Limb (tissue), 2 donors: ENCODE results near the gene CEP41.

ENCODE experiments used
- DNase-seq, 2 donors: peaks; one replicate each; pipeline ENCODE4 v3.0.0-alpha.2; 2016; ENCODE audit errors: extremely low spot score in 2 of 2

CEP41 gene

DNA sequence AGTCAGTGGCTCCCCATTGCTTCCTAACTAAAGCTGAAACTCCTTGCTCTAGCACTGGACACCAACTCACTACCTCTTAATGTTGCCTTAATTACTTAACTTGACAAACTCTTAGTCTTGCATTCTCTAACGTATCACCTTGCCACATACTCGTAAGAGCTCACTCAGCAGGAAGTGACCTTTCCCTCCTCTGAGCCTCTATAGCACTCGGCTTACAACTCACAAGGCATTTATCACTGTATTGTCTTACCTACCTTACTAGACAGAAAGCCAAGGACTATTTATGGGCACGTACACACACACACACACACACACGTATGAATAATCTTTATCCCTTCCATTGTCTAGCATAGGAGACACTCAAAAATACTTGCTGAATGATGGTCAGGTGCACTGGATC lies 21.2 kb downstream of the CEP41 start:
- no peak for DNase-seq

DNA sequence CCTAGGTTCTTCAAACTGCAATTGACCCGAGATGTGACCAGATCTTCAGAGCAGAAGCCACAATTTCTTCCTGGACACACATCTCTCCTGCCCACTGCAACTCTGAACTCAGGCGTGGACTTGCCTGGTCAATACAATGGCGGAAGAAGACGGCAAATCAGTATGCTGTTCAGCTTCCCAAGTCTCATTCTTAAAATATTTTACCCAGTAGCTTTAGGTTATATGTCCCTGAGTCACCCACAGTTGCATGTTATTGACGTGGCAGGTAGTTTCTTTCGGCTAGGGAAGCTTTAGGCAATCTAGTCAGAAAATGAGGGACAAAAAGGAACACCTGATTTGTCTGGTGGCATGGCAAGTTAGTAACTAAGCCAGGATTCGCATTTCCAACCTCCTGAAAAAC lies 22.5 kb downstream of the CEP41 start:
- no peak for DNase-seq

DNA sequence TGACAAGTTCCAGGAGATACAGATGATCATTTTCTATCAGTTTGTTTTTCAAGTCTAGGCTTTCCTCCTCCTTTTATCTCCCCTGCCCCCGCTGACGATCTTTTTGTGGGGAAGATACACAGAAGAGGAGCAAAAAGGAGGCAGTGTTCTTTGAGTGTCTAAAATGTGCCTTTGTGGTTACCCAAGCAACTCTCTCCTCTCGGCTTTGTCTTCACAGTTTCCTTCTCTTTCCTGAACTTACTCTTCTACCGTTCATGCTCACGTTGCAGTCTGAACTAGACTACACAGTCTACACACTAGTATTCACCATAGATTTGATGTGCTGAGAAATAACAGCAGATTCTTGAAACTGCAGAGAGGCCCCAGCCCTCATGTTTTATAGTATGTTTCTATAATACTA lies 23.6 kb downstream of the CEP41 start:
- DNase-seq = no peak

DNA sequence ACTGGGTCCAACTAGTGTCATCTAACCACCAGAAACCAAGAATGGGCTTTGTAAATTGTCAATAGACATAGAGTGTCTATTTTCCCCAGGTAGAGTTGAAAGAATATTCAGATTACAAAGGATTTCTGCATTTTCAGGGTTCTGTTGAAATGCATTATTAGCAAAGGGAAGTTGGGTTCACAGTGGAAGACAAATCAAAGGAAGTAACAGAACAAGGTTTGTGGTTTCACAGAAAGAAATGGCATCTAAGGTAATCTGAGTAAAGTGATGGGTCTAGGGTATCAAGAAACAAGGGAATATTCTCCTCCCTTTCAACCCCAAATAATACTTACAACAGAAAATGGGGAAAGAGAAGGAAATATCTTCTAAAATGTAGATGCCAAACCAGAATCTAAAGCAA lies 25.8 kb downstream of the CEP41 start:
- DNase-seq = no peak

DNA sequence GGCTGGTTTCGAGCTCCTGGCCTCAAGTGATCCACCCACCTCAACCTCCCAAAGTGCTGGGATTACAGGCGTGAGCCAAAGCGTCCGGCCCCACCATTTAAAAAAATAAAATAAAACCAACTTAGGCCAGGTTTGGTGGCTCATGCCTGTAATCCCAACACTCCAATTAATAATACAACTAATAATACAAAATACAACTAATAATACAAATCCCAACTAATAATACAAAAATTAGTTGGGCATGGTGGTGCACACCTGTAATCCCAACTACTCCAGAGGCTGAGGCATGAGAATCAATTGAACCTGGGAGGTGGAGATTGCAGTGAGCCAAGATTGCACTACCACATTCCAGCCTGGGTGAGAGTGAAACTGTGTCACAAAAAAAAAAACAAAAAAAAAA lies 27.6 kb downstream of the CEP41 start:
- no peak for DNase-seq

DNA sequence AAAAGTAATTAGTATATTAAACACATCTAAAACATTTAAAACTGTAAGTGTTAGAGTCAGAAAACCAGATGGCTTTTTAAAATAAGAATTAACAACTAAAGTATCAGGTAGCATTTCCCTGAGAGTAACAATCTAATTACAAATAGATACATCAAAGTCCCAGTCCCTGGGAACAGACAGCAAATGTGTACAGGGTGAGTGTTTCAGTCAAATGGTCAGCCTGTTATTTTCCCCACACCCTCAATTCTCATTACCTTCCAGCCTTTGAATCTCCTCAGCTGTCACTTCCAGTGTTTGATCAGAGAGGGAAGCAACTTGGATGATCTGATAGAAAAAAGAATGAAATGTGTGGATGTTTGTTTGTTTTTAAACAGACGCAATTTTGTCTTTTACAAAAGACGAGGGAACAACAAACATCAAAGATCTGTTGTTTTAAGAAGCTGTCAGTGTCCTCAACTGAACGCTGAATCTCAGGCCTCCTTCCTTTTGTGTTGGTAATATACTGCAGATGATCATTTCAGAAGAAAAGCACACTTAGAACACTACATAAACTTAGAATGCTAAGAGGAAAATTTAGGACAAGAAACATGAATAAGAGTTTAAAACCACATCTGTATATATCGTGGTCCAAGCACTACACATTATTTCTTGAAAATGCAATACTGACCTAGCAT lies 29.8 kb downstream of the CEP41 start:
- DNase-seq = no peak

DNA sequence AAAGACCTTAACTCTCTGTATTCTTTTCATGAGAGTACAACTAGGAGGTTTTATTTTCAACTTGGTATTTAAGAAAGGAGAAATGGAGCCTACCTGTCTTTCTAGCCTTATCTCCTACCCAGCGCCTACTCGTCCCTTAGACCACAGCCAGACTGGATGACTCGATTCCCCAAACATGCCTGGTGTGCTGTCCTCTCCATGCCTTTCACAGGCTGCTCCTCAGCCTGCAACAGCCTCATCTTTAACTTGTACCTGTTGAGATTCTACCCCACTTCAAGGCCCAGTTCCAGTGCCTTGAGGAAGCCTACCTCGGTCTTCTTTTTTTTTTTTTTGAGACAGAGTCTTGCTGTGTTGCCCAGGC lies 31.1 kb downstream of the CEP41 start:
- no peak for DNase-seq

DNA sequence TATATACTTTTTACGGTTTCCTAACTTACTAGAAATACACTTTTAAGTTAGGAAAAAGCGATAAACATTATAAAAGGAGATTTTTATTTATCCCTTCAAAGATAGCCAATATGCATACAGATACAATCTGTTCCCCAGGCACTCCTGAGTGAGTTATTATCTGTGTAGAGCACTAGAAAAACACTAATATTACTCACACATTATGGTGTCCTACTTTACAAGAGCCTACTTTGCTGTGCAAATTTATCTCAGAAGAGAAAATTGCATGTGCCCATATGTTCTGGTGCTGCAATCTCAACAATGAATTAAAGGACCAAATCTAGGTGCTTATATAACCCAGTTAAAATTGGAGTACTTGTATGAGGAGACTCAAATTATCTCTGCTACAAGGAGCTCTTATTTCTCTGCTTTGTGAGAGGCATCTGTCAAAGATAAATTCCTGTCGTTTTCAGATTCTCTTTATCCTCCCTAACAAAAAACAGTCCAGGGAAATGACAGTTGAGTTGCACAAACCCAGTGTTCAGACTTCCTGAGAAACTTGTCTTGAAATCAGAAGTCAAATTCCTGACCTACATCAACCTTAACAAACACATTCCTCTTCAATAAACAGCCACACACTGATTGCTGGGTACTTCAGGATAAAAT lies 31.6 kb downstream of the CEP41 start:
- no peak for DNase-seq

DNA sequence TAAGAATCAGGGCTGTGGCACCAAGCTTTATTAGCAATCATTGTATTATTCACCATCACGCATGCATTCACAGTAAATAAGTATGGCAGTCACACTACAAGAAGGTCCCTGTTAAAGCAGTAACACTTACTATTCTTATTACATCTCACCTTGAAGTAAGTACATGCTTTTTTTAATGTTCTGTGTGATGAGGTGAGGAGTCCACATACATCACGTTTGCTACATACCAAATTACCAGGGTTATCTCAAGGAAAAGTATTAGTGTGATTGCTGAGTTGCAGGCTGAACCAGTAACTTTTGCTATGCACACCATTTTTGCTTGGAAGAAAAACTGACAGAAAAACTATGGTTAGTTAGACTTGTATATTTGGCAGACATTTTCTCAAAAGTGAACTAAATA lies 35.8 kb downstream of the CEP41 start:
- no peak for DNase-seq

DNA sequence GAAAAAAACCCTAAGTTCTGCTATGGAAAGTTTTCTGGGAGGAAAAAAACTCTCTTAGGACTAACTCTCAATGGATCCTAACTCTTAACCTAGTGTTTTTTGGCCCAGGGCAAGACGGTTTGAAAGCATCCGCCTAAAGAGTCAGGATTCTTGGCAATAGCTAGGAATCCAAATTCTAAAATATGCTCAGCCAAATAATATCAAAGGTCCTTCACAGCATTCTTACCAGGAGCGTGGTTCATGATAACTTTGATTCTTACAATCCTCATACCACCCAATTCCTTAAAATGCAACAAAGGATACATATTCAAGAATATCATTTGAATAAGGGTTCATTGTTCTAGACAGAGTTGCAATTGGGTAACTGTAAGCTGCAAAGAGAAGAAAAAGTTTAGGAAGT lies 39.2 kb downstream of the CEP41 start:
- DNase-seq = no peak

DNA sequence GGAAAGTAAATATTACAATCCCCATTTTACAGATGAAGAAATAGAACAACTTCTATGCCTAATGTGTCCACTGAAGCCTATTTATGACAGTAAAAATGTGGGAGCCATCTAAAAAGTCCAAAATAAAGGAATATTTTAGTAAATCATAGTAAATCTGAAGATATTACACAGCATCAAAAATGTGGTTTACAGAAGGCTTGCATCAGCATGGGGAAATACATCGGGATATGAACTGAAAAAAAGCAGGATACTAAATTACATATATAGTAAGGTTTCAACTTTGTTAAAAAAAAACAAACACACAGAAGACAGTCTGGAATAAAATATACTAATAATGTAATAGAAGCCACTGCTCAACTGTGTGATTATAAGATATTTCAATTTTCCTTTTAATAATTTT lies 39.7 kb downstream of the CEP41 start:
- no peak for DNase-seq

DNA sequence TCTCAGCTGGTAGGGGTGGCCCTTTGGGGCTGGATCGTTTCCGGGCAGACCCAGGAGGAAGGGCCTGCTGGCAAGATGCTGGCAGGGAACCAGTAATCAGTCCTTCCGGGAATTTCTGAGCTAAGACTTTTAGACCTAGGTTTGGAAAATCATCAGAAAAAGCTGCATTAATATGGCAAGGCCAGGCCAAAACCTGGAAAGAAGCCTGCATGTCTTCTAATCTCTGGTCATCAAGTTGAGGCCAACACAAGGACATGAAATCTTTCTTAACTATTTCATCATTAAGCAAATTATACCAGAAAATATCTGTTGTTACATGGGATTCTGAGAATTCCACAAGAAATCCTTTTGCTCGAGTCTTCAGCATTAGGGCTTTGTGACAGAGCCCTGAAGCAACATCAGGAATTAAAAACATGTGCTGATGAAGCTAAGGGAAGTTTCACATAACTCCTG lies 40.7 kb downstream of the CEP41 start:
- no peak for DNase-seq

DNA sequence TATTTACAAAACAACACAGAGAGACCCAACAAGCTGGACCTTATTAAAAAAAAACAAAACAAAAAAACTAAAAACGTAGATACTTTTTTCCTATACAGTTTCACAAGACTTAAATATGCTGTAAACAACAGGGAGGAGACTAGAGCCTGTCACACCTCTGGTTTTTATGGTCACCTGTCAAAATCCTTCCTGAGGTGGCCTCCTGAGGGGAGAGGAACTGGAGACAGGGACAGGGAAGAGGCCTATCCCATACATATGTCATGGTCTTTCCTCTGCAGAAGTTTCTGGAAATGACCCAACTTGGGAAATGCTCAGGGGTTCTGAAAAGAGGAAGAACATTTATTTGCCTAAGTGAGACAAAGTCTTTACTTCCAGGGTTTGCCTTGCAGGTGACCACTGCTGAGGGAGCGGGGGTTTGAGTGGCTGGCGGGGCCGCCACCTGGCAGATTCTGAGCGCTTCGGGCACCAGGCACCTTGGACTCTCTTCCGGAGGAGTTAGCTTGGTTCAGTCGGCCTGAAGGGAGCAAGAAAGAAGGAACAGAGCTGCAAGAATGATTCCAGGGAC lies 42.2 kb downstream of the CEP41 start:
- no peak for DNase-seq

DNA sequence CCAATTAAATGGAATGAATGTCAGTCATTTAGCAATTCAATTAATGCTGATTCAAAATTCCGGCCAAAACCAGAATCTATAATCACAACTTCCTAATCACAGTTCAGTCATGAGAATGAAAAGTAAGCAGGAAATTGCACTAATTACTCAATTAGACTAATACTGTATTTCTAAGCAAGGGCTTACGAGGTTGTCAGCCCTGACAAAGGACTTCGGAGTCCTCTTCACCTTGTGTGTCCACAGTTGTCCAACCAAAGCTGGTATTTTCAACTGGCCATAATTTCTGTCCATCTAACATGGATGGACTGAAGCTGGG lies 43.1 kb downstream of the CEP41 start:
- no peak for DNase-seq

DNA sequence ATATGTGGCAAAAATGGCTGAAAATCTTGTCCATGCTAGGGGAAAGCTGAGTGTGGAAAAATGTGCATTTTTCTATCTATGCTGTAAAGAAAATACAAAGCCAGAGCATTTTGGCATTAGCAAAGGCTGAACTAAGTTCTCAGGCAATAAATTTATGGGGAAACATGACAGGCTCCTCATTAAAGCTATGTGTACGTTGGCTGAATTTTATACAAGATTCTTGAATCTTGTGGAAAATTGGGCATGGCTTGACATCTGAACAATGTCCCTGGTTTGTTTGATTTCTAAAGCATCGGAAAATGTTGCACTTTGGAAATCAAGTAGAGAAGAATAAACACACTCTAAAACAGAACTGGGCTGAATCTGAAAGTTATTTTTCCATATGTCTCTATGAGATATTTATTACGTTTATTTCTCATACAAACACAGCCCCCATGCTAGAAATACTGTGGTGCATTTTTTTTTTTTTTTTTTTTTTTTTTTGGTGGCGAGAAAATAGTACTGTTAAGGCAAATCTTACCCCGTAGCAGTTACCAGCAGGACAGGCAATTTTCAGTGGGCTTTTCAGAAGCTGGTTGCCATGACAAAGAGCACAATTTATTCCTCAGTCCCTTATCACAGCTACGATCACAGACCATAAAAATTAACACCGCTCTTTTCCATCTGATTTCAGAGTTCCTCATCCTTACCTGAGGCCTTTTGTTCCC lies 43.6 kb downstream of the CEP41 start:
- DNase-seq = peak in 1 of 2 donors; percentile 83

DNA sequence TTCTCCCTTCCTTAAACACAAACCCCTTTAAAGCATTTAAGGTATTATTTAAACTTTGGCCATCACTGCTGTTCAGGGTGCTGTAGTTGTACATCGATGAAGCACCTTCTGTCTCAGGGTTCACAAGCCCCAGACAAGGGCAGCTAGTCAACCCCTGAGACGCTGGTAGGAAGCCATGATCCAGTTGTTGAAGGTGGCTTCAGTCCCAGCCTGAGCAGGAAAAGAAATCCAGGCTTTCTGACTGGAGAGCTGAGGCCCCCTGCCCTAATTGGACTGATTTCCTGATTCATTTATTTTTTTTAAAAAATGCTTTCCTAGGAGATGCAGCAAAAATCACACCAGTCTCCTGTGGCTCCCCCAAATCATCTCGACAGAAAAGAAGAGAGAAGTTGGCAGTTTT lies 44.7 kb downstream of the CEP41 start:
- peak in 1 of 2 donors; percentile 48 for DNase-seq

DNA sequence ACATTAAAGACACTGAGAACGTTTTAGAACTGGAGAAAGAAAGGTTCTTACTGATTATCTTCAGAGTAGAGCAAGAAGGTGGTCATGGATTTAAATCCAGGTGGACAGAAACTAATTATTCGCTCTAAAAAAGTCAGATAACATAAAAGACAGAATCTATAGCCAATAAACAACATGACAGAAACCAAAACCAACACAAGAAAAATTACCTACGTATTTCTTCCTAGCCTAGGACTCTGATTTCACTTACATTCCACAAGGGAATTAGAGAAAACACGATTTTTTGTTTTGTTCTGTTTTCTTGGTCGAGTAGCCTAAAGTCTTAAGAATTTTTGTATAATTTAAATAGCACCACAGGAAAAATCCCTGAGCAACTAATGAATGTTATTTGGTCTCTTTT lies 45.4 kb downstream of the CEP41 start:
- no peak for DNase-seq

DNA sequence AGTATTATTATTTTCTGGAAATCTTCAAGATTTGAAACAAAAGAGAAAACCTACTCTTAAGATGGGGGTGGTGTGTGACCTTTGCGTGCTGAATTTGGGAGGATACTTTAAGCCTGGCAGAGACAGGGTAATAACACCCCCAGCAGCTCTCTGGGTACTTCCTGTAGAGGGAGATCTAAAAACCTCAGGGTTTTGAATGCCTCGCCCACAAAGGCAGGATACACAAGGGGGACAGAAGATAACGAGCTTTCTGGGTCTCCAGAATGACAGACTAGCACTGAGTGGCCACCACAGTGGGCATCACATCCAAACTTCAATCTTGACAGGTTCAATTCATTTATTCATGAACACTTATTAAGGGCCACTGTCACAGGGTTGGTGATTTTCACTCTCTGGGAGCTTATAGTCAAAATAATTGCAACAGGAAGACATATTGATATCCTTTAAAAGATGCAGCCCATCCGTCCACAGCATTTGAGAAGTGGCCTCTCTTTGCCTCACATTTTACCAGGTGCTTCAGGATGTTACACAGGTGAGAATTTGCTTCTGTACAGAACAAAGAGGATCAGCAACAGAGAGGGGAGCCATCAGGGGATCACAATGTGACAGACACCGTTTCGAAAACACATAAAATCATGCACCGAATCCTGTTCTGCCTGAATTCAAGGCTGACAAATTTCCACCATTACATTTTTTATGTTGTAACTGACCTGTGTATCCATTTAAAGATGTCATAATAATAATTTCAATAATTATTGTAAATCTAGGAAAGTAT lies 46.2 kb downstream of the CEP41 start:
- DNase-seq = no peak

DNA sequence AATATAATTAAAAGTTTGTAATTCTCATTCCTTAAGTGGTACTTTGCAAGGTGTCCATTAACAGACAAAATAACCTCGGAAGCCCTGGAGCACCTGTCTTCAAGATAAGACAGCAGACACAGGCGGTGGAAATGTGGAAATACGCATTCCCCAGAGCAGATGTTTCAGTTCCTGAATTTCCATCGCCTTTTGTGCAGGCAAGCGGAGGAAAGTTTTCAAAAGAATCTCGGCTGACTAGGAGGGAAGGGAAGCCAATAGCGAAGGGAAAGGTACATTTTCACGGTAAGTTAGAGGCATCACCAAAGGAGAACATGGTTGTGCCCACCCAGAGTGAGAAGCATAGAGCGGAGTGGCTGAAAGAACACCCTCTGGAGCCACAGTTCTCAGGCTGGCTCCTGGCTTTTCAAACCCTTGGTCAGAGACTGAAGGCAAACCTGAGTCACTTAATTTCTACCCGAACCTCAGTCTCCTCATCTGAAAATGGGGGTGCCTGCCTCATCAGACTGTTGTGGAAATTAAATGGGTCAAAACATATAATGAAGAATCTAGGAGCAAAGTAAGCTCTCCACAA lies 46.9 kb downstream of the CEP41 start:
- no peak for DNase-seq

DNA sequence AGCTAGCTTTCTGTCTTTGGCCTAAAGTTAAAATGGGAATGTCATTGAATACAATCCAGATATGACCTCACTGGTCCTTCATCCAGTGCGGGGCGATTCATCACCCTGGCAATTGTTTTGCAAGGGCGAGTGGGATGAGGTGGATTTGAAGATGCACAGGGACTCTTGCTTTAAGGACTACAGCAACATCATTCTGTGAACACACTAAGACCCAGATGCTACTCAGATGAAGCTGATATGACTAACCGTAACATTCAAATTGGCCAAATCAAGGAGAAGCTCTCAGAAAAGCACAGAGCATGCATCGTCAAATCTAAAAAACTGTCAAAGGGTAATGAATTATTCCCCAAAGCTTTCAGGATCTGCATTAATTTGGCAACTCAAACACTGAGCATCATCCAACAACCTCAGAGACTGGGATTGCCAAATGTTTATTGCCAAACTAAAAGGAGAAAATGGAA lies 47.7 kb downstream of the CEP41 start:
- no peak for DNase-seq

DNA sequence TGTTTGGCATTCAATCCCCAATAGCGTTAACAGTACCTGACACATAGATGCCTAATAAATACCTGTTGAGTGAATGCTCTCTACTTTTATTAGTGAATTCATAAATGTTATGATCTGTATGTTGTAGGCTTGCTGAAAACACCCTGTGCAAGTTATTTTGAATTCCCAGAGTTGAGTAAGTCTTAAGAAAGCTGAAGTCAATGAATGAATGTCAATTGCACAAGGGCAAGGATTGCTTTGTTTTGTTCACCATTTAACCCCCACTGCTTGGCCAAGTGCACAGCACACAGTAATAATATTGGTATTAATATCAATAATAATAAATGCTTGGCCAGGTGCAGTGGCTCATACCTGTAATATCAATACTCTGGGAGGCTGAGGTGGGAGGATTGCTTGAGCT lies 50.3 kb downstream of the CEP41 start:
- DNase-seq = no peak

DNA sequence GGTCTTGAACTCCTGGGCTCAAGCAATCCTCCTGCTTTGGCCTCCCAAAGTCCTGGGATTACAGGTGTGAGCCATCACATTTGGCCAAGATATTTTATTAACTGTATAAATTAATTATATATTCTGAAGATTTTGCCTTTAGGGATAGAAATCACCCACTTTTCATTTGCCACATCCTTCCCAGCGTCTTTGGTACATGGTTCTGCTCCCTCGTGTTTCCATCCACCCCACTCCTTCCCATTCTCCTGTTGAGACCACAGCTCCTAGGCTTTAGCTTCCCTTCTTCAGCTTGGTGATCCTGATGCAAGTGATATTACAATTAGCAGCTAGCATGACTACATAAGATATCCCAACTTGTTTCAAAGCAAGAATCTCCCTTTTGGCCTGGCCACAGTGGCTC lies 52.1 kb downstream of the CEP41 start:
- DNase-seq = no peak
